WTC11 (cell line): Measurements from ENCODE around the gene WBP2. TPM values are rescaled to one million over a fixed set of nuclear protein-coding genes. Genes with fewer than 3 reads are reported as not detected.
A peak's percentile ranks its signal among the peaks of the same experiment; 100 is the strongest.
"Not testable (repeated sequence)": the region's sequence is repeated elsewhere in the genome, so short reads cannot be mapped to it uniquely, and the experiment has no call there.

Experiments used
- ATAC-seq: fragments of 200-7000 bp; cut with Tn5 transposase; 2 replicates; pipeline ENCODE4 v1.10.0; 2021; ENCODE audit warnings: mild to moderate bottlenecking, moderate library complexity
- CTCF ChIA-PET: fragments of 300-600 bp; sonication (Branson Sonifier 250); formaldehyde crosslinking; loops from one replicate; lab custom pipeline; 2021; ENCODE audit warnings: antibody characterized with exemption; lab: Charles Lee
- POLR2A ChIA-PET: fragments of 350-600 bp; sonication (Branson Sonifier 250); formaldehyde crosslinking; loops from one replicate; lab custom pipeline; 2021; ENCODE audit warnings: antibody characterized with exemption; lab: Charles Lee
- DNase-seq: peaks from one replicate; pipeline ENCODE4 v3.0.0; 2021; ENCODE audit warnings: low spot score
- H3K27ac Mint-ChIP-seq: 2 replicates; pipeline ENCODE4 v1.8.0; 2021; ENCODE audit warnings: mixed read lengths
- H3K27me3 Mint-ChIP-seq: 2 replicates; pipeline ENCODE4 v1.8.0; 2021; ENCODE audit warnings: low read depth, mild to moderate bottlenecking, moderate library complexity, mixed read lengths
- H3K36me3 Mint-ChIP-seq: 2 replicates; pipeline ENCODE4 v1.8.0; 2021; ENCODE audit warnings: mixed read lengths
- H3K4me1 Mint-ChIP-seq: 2 replicates; pipeline ENCODE4 v1.8.0; 2022; ENCODE audit warnings: mixed read lengths
- H3K4me3 Mint-ChIP-seq: 2 replicates; pipeline ENCODE4 v1.8.0; 2021; ENCODE audit warnings: mild to moderate bottlenecking, moderate library complexity, mixed read lengths
- H3K9me3 Mint-ChIP-seq: 2 replicates; pipeline ENCODE4 v1.8.0; 2021; ENCODE audit warnings: mixed read lengths
- ATF3 ChIP-seq: sonication (generic); formaldehyde crosslinking; conservative IDR thresholded peaks from 2 replicates; pipeline ENCODE4 v1.8.1; 2022; ENCODE audit warnings: mild to moderate bottlenecking, missing genetic modification reagents
- E2F1 ChIP-seq: sonication (generic); formaldehyde crosslinking; IDR thresholded peaks from 2 replicates; pipeline ENCODE4 v1.8.0; 2022; ENCODE audit warnings: mild to moderate bottlenecking, missing genetic modification reagents
- ERG ChIP-seq: fragments of 250-450 bp; sonication (Bioruptor Pico); IDR thresholded peaks from 2 replicates; pipeline ENCODE4 v1.8.0; 2021; ENCODE audit warnings: mild to moderate bottlenecking
- FOXK1 ChIP-seq: sonication (generic); formaldehyde crosslinking; IDR thresholded peaks from 2 replicates; pipeline ENCODE4 v1.8.0; 2022; ENCODE audit warnings: mild to moderate bottlenecking, moderate library complexity, missing genetic modification reagents
- JUN ChIP-seq: sonication (generic); formaldehyde crosslinking; IDR thresholded peaks from 2 replicates; pipeline ENCODE4 v1.8.0; 2023; ENCODE audit warnings: mild to moderate bottlenecking, missing genetic modification reagents
- MYBL2 ChIP-seq: sonication (generic); formaldehyde crosslinking; IDR thresholded peaks from 2 replicates; pipeline ENCODE4 v1.8.1; 2023; ENCODE audit warnings: mild to moderate bottlenecking, moderate library complexity, missing genetic modification reagents
- NFE2L1 ChIP-seq: sonication (generic); formaldehyde crosslinking; IDR thresholded peaks from 2 replicates; pipeline ENCODE4 v1.8.1; 2023; ENCODE audit warnings: missing genetic modification reagents
- NFYB ChIP-seq: sonication (generic); formaldehyde crosslinking; conservative IDR thresholded peaks from 2 replicates; pipeline ENCODE4 v1.8.0; 2022; ENCODE audit warnings: low read depth, missing genetic modification reagents
- NR2C2 ChIP-seq: sonication (generic); formaldehyde crosslinking; IDR thresholded peaks from 2 replicates; pipeline ENCODE4 v1.8.0; 2022; ENCODE audit warnings: mild to moderate bottlenecking, missing genetic modification reagents
- ZNF138 ChIP-seq: sonication (generic); formaldehyde crosslinking; conservative IDR thresholded peaks from 2 replicates; pipeline ENCODE4 v1.8.1; 2022; ENCODE audit warnings: mild to moderate bottlenecking, moderate library complexity, missing genetic modification reagents
- ZNF532 ChIP-seq: fragments of 250-450 bp; sonication (Bioruptor Pico); IDR thresholded peaks from 2 replicates; pipeline ENCODE4 v1.9.0; 2021; ENCODE audit warnings: mild to moderate bottlenecking, borderline replicate concordance
- total RNA-seq: library from RNA; stranded (reverse); gene quantifications from 3 replicates; pipeline ENCODE4 v1.2.3, GENCODE V29; 2021
- TF ChIP-seq, protein P1 (sequence below): sonication (generic); formaldehyde crosslinking; IDR thresholded peaks from 2 replicates; pipeline ENCODE4 v1.8.0; 2023; ENCODE audit warnings: mild to moderate bottlenecking, missing genetic modification reagents
- TF ChIP-seq, protein P2 (sequence below): fragments of 250-450 bp; sonication (Bioruptor Pico); IDR thresholded peaks from 2 replicates; pipeline ENCODE4 v1.9.0; 2021; ENCODE audit warnings: mild to moderate bottlenecking

The WBP2 gene
- total RNA-seq, 1 experiment from 2014 or later, result 68.8 TPM

GRCh38 chr17:75889454-75889853, 34.3 kb upstream of the WBP2 start (continued):
- no peak for TF ChIP-seq ZNF532 (CRISPR knock-in tag)
- TF ChIP-seq, protein P1, sequence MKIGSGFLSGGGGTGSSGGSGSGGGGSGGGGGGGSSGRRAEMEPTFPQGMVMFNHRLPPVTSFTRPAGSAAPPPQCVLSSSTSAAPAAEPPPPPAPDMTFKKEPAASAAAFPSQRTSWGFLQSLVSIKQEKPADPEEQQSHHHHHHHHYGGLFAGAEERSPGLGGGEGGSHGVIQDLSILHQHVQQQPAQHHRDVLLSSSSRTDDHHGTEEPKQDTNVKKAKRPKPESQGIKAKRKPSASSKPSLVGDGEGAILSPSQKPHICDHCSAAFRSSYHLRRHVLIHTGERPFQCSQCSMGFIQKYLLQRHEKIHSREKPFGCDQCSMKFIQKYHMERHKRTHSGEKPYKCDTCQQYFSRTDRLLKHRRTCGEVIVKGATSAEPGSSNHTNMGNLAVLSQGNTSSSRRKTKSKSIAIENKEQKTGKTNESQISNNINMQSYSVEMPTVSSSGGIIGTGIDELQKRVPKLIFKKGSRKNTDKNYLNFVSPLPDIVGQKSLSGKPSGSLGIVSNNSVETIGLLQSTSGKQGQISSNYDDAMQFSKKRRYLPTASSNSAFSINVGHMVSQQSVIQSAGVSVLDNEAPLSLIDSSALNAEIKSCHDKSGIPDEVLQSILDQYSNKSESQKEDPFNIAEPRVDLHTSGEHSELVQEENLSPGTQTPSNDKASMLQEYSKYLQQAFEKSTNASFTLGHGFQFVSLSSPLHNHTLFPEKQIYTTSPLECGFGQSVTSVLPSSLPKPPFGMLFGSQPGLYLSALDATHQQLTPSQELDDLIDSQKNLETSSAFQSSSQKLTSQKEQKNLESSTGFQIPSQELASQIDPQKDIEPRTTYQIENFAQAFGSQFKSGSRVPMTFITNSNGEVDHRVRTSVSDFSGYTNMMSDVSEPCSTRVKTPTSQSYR (CRISPR knock-in tag), result no peak

- DNase-seq, result no peak
- Mint-ChIP-seq H3K27ac (no peak overlapping the region; the same call in 1 of the 2 replicates), H3K4me3 (no peak overlapping the region), H3K4me1 (no peaks in the 10 kb centered on the region), H3K27me3 (no peaks in the 10 kb centered on the region), H3K36me3 (peaks cover 7% of the 10 kb centered on the region; the same call in 1 of the 2 replicates), H3K9me3 (no peaks in the 10 kb centered on the region)
- TF ChIP-seq, protein P2, sequence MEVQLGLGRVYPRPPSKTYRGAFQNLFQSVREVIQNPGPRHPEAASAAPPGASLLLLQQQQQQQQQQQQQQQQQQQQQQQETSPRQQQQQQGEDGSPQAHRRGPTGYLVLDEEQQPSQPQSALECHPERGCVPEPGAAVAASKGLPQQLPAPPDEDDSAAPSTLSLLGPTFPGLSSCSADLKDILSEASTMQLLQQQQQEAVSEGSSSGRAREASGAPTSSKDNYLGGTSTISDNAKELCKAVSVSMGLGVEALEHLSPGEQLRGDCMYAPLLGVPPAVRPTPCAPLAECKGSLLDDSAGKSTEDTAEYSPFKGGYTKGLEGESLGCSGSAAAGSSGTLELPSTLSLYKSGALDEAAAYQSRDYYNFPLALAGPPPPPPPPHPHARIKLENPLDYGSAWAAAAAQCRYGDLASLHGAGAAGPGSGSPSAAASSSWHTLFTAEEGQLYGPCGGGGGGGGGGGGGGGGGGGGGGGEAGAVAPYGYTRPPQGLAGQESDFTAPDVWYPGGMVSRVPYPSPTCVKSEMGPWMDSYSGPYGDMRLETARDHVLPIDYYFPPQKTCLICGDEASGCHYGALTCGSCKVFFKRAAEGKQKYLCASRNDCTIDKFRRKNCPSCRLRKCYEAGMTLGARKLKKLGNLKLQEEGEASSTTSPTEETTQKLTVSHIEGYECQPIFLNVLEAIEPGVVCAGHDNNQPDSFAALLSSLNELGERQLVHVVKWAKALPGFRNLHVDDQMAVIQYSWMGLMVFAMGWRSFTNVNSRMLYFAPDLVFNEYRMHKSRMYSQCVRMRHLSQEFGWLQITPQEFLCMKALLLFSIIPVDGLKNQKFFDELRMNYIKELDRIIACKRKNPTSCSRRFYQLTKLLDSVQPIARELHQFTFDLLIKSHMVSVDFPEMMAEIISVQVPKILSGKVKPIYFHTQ (CRISPR knock-in tag), result no peak
- peak; percentile 41; the same call in 1 of the 2 replicates for TF ChIP-seq NFYB (CRISPR knock-in tag)
- CTCF ChIA-PET, result interaction anchor here (0.6 to 2.7 kb wide), 10 partner anchors 9 to 117 kb away, joined by 3 to 16 read pairs (median 4); partner anchors contain the start of genes CDK3, MRPL38, TRIM47 and TRIM65
- ATAC-seq, result peak; percentile 53
- POLR2A ChIA-PET, result no interaction called here
Measured at GRCh38 chr17:75888484-75888883, 33.3 kb upstream of the WBP2 start.

DNA sequence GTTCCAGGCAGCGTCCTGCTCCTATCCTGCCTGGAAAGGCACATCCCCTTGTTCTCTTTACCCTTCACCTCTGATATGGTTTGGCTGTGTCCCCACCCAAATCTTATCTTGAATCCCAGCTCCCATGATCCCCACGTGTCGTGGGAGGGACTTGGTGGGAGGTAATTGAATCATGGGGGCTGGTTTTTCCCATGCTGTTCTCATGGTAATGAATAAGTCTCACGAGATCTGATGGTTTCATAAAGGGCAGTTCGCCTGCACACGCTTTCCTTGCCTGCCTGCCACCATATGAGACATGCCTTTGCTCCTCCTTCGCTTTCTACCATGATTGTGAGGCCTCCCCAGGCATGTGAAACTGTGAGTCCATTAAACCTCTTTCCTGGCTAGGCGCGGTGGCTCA, 30.7 kb upstream of the WBP2 start:
- H3K4me3 Mint-ChIP-seq, ATAC-seq, H3K4me1 Mint-ChIP-seq, DNase-seq, H3K9me3 Mint-ChIP-seq, H3K27ac Mint-ChIP-seq, CTCF ChIA-PET, H3K27me3 Mint-ChIP-seq, H3K36me3 Mint-ChIP-seq: not testable (repeated sequence)
- POLR2A ChIA-PET, result interaction anchor here (0.7 to 1.0 kb wide), 2 partner anchors 11 to 20 kb away, joined by 3 read pairs; partner anchors contain the start of gene TRIM65

DNA sequence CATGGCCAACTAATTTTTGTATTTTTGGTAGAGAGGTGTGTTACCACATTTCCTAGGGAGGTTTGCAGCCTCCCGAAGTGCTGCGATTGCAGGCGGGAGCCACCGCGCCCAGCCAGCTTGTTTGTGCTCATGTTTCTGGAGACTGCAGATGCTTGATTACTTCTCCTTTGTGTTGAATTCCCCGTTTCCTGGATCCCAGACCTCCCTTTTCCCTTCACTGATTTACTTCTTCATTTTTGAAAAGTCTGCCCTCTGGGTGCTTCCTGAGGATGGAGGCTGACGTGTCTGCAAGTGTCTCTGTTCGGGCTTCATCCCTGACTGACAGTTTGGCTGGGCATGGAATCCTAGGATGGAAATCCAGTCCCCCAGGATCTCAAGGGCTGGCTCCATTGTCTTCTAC, 30.3 kb upstream of the WBP2 start:
- Mint-ChIP-seq H3K27me3 (peaks cover 5% of the 10 kb centered on the region), H3K36me3 (peaks cover 5% of the 10 kb centered on the region; the same call in 1 of the 2 replicates), H3K4me3 (no peak overlapping the region), H3K4me1 (no peaks in the 10 kb centered on the region), H3K9me3 (no peaks in the 10 kb centered on the region), H3K27ac (no peak overlapping the region)
- no peak for TF ChIP-seq ERG (CRISPR knock-in tag)
- TF ChIP-seq MYBL2 (CRISPR knock-in tag), result no peak
- TF ChIP-seq ATF3, result no peak
- no peak for TF ChIP-seq FOXK1 (CRISPR knock-in tag)
- TF ChIP-seq ZNF138 (CRISPR knock-in tag), result no peak
- TF ChIP-seq NR2C2 (CRISPR knock-in tag), result no peak
- no peak for TF ChIP-seq JUN (CRISPR knock-in tag)
- no peak for TF ChIP-seq E2F1
- no peak for TF ChIP-seq NFE2L1 (CRISPR knock-in tag)
- POLR2A ChIA-PET, result interaction anchor here (1.0 kb wide), 1 partner anchor 11 kb away, joined by 3 read pairs; the partner anchor contains the start of gene TRIM65
- CTCF ChIA-PET, result no interaction called here
- ATAC-seq, result no peak
- DNase-seq, result no peak
